Coronary artery (tissue), 2 donors: ENCODE data around the gene MYO5A.
"Not testable (repeated sequence)": the region's sequence is repeated elsewhere in the genome, so short reads cannot be mapped to it uniquely, and the experiment has no call there.

Experiments
- DNase-seq: peaks from one replicate; pipeline ENCODE4 v3.0.0-alpha.2; 2017; ENCODE audit warnings: low spot score
- H3K27ac ChIP-seq, 2 donors: fragments of 200-600 bp; sonication (generic); one replicate each; pipeline ENCODE4 v1.5.1; 2016 to 2019
- H3K4me3 ChIP-seq: fragments of 200-600 bp; sonication (generic); 2 replicates; pipeline ENCODE4 v1.5.1; 2016; ENCODE audit warnings: mild to moderate bottlenecking, moderate library complexity
- TF ChIP-seq, protein P1 (sequence below): fragments of 200-600 bp; sonication (generic); IDR thresholded peaks from one replicate; pipeline ENCODE4 v1.5.1; 2019; ENCODE audit warnings: antibody characterized with exemption

MYO5A gene

DNA sequence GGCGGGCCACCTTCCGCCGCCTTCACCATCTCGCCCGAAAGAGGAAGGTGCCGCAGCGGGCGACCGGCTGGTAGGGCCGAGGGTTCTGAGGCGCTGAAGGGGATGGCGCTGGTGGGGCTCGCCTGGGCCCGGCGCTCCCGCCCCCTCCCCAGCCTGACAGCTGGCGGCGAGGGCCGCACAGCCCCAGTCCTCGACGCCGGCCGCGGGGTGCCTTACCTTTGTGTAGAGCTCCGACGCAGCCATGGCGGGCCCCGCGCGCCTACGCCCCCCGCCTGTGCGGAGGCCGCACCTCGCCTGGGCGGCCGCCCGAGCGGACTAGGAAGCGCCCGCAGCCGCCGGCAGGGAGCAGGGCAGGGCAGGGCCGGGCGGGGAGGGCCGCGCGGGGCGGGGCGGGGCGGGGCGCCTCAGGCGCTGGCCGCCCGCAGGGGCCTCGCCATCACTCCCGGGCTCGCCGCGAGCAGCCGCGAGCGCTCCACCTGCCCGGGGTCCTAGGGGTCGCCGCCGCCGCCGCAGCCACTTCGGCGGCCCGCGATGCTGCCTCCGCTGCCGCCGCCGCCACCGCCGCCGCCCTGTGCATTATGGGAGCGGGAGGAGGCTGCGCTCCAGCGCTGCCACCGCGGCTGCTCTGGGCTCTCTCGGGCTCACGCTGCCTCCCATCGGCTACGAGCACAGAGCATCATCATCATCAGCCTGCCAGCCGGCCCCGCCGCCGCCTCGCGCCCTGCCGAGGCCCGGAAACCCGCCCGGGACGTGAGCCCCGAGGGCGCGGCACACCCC, at the start of gene MYO5A:
TSS of gene MYO5A (minus strand) at position 317 of the 777 bp plus-strand sequence. CDS start at position 243, 74 bp downstream.
- TF ChIP-seq, protein P1, sequence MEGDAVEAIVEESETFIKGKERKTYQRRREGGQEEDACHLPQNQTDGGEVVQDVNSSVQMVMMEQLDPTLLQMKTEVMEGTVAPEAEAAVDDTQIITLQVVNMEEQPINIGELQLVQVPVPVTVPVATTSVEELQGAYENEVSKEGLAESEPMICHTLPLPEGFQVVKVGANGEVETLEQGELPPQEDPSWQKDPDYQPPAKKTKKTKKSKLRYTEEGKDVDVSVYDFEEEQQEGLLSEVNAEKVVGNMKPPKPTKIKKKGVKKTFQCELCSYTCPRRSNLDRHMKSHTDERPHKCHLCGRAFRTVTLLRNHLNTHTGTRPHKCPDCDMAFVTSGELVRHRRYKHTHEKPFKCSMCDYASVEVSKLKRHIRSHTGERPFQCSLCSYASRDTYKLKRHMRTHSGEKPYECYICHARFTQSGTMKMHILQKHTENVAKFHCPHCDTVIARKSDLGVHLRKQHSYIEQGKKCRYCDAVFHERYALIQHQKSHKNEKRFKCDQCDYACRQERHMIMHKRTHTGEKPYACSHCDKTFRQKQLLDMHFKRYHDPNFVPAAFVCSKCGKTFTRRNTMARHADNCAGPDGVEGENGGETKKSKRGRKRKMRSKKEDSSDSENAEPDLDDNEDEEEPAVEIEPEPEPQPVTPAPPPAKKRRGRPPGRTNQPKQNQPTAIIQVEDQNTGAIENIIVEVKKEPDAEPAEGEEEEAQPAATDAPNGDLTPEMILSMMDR, result no peak
- DNase-seq, result peak; percentile 83
- Histone ChIP-seq H3K27ac (peak within 1 kb of the TSS; percentile 80 to 92), H3K4me3 (peak within 1 kb of the TSS; percentile 92)

DNA sequence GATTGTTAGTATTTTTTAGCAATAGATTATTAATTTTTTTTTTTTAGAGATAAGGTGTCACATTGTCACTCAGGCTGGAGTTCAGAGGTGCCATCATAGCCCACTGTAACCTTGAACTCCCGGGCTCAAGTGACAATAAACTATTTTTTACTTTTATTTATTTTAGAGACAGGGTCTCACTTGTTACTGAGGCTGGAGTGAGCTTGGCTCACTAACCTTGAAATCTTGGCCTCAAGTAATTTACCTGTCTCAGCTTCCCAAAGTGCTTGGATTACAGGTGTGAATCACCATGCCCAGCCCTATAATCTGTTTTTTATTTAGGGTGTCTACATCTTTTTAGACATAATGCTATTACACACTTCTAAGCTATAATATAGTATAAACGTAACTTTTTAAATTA, 48.0 kb upstream of the MYO5A start:
- H3K4me3 ChIP-seq, result no peak overlapping the region
- TF ChIP-seq, protein P1, result no peak
- no peak overlapping the region for H3K27ac ChIP-seq
- DNase-seq, result no peak

DNA sequence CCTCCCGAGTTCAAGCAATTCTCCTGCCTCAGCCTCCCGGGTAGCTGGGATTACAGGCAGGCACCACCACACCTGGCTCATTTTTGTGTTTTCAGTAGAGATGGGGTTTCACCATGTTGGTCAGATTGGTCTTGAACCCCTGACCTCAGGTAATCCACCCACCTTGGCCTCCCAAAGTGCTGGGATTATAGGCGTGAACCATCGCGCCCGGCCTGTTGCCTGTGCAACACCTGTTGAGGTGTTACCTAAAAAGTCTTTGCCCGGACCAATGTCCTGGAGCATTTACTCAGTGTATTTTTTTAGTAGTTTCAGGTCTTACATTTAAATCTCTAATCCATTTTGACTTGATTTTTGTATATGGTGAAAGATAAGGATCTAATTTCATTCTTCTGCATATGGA, 46.9 kb upstream of the MYO5A start:
- DNase-seq, H3K27ac ChIP-seq, H3K4me3 ChIP-seq: not testable (repeated sequence)

DNA sequence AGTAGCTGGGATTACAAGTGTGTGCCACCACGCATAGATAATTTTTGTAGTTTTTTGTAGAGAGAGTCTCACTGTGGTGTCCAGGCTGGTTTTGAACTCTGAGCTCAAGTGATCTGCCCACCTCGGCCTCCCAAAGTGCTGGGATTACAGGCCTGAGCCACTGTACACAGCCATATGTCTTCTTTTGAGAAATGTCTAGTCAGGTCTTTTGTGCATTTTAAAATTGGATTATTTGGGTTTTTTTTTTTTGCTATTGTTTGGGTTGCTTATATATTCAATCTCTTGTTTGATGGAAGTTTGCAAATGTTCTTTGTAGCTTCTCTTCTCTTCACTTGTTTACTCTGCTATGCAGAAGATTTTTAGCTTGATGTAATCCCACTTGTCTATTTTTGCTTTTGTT, 46.4 kb upstream of the MYO5A start:
- DNase-seq, result no peak
- no peak overlapping the region for H3K27ac ChIP-seq
- H3K4me3 ChIP-seq, result no peak overlapping the region
- TF ChIP-seq, protein P1, result no peak

DNA sequence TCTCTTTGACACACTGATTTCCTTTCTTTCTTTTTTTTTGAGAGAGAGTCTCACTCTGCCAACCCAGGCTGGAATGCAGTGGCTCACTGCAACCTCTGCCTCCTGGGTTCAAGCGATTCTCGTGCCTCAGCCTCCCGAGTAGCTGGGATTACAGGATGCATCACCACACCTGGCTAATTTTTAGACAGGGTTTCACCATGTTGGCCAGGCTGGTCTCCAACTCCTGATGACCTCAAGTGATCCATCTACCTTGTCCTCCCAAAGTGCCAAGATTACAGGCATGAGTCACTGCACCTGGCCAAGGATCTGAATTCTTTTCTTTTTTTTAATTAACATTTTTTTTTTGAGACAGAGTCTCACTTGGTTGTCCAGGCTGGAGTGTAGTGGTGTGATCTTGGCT, 45.9 kb upstream of the MYO5A start:
- H3K27ac ChIP-seq, H3K4me3 ChIP-seq, DNase-seq: not testable (repeated sequence)

DNA sequence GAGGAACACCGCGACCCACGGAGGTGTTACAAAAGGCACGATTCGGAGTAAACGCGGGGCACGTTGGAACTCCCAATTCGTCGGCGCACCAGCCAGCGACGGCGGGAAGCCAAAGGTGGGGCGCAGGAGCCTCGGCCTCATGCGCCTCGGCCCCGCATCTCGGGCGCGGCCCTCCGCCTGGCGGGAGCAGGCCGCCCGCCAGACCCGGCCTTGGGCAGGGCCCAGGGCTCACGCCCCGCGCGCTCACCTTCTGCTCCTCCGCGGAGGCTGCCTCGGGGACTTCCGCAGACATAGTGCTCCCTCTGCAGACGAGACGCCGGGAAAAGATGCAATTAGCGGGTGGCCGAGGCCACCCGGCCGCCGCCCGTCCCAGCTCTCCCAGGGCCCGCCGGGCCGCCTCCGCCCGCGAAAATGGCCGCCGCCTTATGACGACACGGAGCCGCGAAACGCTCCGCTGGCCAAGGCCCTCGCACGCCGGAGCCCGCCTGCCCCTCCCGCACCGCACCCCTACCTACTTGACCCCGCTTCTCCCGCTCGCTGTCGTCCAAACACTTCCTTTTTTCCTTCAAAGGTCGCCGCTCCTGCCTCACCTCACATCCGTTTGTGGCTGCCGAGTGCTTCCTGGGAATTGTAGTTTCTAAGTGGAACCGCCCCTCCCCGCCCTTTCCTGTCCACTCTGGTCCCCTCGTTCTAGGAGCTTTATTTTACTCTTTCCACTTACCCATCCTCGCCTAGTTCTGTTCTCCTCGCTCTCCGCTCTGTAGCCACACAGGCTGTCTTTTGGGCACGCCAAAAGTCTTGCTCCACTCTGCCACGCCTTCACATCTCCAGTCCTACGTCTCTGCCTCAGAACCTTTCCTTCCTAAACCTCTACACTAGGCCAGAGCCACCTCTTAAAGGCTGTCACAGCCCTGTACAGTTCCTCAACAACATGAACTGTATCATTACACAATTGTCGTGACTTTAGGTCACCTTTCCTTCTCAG, 40.2 kb upstream of the MYO5A start, which contains the start of gene ARPP19:
TSS of gene ARPP19 (minus strand) at position 430 of the 985 bp plus-strand sequence. CDS start at position 292, 138 bp downstream.
- TF ChIP-seq, protein P1, result no peak
- H3K27ac ChIP-seq, result peak within 1 kb of the TSS; percentile 92 to 93
- peak; percentile 91 for DNase-seq
- peak within 1 kb of the TSS; percentile 77 for H3K4me3 ChIP-seq

DNA sequence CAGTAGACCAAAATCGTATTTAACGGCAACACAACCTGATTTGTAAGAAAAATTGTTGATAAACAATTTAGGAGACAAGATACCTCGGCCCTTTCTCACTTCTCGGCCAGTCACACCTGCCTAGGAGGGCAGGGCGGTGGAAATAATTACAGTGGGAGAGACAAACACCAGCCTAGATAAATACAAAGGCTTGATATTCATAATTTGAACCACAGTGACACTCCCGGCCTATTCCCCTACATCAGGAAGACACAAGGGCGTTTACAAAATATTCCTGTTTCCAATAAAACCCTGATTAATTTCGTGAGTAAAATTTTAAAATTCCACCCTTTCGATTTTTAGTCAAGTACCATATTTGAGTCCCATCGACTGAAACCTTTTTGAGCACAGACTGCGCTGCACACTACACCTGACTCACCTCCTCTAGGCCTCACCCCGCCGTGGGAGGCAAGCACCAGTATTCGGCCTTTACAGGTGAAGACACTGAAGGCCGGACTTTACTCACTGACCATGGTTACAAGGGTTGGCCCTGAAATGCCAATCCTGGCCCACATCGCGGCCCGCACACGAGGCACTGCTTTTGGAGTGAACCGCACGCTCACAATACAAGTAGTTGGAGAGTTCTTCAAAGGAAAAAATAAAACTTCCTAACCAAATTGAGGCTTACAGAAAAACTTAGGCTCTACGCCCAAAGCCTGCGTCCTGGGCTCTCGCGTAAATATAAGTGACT, 39.4 kb upstream of the MYO5A start:
- TF ChIP-seq, protein P1, result no peak

More for the DNA sequence above, 39.4 kb upstream of the MYO5A start:
- no peak for DNase-seq
- Histone ChIP-seq H3K4me3 (peak overlapping the region; percentile 77), H3K27ac (peak overlapping the region; percentile 92 to 93)
